ENCODE data around the gene CACNA1H.

Gene CACNA1H

GRCh38 chr16:1143761-1144450 lies 9.0 kb upstream of the CACNA1H start:
- no peak for DNase-seq

GRCh38 chr16:1144476-1145382 lies 8.2 kb upstream of the CACNA1H start:
- DNase-seq = peak; percentile 71

- DNase-seq = peak; percentile 81
These were observed 7.4 kb upstream of the CACNA1H start for GRCh38 chr16:1145383-1146100.

- DNase-seq = no peak
These were observed 6.5 kb upstream of the CACNA1H start for GRCh38 chr16:1146409-1146808.

- DNase-seq = no peak
These were observed 5.9 kb upstream of the CACNA1H start for GRCh38 chr16:1147027-1147426.

GRCh38 chr16:1149101-1149636 lies 3.7 kb upstream of the CACNA1H start:
- no peak for DNase-seq

- no peak for DNase-seq
These were observed 2.4 kb upstream of the CACNA1H start for GRCh38 chr16:1150511-1150982.

- no peak for DNase-seq
These were observed 1.3 kb upstream of the CACNA1H start for GRCh38 chr16:1151424-1152122.

- no peak for DNase-seq
These were observed 725 bp upstream of the CACNA1H start for GRCh38 chr16:1152123-1152638.

- no peak for DNase-seq
These were observed 714 bp downstream of the CACNA1H start for GRCh38 chr16:1153480-1154160.

GRCh38 chr16:1154291-1154886 lies 1.5 kb downstream of the CACNA1H start:
- DNase-seq = no peak

GRCh38 chr16:1154887-1155331 lies 2.0 kb downstream of the CACNA1H start:
- no peak for DNase-seq

- DNase-seq = no peak
These were observed 2.6 kb downstream of the CACNA1H start for GRCh38 chr16:1155353-1156054.

GRCh38 chr16:1156055-1156982 lies 3.4 kb downstream of the CACNA1H start:
- no peak for DNase-seq

GRCh38 chr16:1156983-1157638 lies 4.2 kb downstream of the CACNA1H start:
- DNase-seq = no peak

- no peak for DNase-seq
These were observed 4.9 kb downstream of the CACNA1H start for GRCh38 chr16:1157639-1158455.

- no peak for DNase-seq
These were observed 5.8 kb downstream of the CACNA1H start for GRCh38 chr16:1158456-1159324.

All from NCI-H1092 treated with DMSO at 0.1 percent for 48 hours (cell line).